HG03175 (cell line): ENCODE measurements around the gene VAV1.
"Not testable (repeated sequence)": the region's sequence is repeated elsewhere in the genome, so short reads cannot be mapped to it uniquely, and the experiment has no call there.

Experiments
- ATAC-seq: cut with Tn5 transposase; IDR thresholded peaks from one replicate; pipeline ENCODE4 v1.9.1; 2021; ENCODE audit warnings: mild to moderate bottlenecking, moderate library complexity; ENCODE audit not compliant: unreplicated experiment

The VAV1 gene

DNA sequence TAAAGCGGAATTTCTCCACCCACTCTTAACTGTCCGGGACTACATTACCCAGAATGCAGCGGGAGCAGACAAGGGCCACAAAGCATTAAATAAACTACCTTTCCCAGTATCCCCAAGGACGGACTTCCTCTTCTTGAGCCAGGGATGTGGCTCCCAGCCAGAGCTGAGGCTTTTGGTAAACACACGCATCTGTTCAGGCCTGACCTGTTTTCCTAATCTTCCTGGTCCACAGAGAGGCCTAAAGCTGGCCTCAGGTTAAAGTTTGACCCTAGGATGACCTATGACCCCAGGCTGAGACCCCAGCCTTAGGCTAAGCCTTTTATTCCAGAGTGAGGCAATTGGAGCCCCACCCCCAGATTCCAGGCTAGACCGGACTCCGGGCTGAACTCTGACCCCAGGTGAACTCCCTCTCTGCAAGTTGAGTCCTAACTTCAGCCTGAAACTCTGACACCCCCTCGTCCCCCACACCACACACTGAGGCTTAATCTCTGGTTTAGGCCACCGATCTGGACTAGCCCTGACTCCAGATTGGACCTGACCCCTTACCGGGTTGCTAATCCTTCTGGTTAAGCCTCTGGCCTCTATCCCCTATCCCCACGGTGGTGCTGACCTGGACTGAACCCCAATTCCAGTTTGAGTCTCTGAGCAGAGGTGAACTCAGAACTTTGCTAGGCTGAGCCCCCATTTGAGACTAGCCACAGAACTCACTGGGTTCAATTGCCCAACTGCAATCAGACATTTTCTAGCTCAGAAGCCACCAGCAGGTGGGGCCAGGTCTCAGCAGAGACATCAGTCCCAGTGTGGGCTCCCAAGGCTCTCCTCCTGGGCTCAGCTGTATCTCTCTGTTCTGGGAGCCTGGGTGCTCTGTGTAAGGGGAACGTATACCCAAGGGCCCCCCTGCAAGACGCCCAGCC, 34.4 kb upstream of the VAV1 start:
- ATAC-seq: no peak

DNA sequence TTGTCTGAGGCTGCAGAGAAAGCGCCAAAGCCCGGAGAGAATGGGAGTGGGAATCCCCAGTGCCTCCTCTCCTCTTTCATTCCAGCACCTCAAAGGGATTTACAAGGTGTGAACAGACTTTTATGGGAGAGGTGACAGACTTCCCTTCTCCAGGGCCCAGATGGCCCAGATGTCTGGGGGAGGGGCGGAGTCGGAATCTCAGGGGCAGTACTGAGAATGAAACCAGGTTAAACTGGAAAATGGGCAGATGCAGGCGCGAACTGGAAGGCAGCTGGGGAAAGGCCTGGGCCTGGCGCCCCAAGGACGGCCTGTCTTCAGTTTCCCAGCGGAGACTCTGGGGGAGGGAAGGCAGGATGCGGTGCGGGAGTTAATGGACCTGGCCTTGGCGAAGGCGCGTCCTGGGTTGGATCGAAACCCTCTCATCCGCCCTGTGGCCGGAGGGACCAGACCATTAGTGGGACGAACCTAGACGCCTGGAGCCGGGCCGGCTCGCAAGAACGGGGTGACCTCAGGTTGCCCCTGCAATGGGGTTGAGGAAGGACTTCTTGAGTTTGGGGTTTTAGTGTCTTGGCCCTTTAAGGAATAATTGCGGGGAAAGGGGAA, 33.6 kb upstream of the VAV1 start:
- ATAC-seq: no peak

DNA sequence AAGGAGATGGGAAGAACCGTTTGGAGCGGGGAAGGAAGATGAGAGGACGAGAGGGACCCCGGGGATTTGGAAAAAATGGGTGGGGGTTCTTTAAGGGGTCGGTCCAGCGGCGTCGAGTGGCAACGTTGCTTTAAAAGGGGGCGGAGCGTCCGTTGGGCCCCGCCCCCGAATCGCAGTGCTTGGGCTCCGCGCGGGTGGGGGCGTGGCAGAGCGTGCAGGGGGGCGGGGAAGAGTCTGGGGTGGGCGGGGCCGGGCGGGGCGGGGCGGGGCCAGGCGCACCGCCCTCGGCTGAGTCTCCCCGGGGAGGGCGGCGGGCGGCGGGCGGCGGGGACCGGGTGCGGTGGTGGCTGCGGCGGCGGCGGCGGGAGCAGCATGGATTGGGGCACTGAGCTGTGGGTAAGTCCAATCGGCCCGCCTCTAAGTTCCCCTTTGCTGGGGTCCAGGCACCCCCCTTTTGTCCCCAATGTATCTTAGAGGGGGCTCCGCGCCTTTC, 33.1 kb upstream of the VAV1 start, which contains the start of gene TRIP10:
TRIP10 (plus strand) TSS at position 291 of the 493 bp plus-strand sequence; CDS start at position 373, 82 bp downstream.
- no peak for ATAC-seq

- ATAC-seq: no peak
These were observed 32.5 kb upstream of the VAV1 start for GRCh38 chr19:6739883-6740588.

DNA sequence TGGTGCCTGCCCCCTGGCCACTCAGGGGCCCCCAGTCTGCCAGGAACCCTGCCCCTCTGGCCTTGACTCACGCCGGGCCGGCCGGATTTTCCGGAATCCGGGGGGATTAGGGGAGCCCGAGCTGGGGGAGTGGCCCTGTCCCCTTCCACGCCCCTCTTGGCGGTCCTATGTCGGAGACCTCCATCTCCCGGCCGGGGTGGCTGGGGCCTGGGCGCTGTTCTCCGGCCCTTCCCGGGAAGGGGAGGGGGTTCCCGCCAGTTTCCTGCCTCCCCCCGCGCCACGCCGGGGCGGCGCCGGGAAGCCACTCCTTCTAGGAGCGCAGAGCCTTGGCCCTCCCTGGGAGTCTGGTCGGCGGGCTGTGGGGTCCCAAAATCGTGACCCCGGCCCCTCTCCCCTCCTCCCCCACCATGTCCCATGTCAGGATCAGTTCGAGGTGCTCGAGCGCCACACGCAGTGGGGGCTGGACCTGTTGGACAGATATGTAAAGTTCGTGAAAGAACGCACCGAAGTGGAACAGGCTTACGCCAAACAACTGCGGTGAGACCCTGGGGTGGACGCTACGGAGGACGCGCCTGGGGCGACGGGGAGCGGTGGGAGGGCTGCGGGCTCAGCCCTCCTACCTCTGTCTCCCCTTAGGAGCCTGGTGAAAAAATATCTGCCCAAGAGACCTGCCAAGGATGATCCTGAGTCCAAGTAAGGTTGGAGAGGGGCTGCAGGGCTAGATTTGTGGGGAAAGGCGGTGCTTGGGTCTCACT, 31.7 kb upstream of the VAV1 start:
- no peak for ATAC-seq

DNA sequence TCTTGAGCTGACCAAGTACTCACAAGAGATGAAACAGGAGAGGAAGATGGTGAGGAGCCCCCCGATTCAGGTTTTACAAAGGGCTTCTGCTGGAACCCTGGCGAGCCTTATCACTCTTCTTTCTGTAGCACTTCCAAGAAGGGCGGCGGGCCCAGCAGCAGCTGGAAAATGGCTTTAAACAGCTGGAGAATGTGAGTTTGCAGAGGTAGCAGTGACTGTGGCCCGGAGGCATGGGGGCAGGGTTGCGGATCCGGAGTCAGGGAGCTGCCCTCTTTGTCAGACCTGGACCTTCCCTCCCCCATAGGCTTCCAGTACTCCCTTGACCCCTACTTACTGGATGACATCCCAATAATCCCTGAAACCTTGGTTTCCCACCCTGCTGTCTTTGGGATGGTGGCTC, 29.4 kb upstream of the VAV1 start:
- ATAC-seq: no peak

DNA sequence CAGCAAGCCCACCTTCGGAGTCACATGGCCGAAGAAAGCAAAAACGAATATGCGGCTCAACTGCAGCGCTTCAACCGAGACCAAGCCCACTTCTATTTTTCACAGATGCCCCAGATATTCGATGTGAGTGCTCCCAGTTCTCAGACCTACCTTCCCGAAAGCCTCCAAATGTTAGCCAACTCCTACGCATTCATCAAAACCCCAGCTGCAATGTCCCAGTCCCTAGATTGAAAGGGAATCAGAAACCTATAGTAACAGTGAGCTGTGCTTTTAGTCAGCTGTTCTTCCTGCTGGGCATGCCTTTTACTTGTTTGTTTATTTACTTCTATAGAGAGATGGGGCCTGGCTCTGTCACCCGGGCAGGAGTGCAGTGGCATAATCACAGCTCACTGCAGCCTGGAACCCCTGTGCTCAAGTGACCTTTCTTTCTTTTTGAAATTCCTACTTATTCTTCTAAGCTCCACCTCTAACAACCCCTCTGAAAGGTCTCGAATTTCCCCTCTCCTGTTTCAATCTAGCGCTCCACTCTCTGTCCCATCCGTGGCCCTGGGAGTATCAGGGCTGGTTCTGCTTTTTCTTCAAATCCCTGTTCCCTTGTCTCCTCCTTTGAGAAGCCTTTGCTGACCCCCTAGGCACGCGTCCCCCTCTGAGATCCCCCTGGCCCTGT, 28.7 kb upstream of the VAV1 start:
- no peak for ATAC-seq

GRCh38 chr19:6744381-6745301, 27.9 kb upstream of the VAV1 start:
- no peak for ATAC-seq

DNA sequence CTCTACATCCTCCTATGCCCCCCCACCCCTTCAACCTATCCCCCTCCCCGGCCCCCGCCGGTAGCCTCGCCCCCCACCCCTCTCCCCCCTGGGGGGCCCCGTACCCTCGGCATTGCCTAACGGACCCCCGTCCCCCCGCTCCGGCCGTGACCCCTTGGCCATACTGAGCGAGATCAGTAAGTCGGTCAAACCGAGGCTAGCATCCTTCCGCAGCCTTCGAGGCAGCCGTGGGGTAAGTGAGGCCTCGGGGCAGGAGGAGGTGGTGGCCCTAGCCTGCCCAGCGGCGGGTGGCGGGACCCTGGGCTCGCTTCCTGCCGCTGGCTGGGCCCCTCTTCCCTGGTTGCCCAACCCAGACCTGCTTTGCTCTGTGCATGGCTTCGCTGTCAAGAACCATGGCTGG, 26.5 kb upstream of the VAV1 start:
- no peak for ATAC-seq

DNA sequence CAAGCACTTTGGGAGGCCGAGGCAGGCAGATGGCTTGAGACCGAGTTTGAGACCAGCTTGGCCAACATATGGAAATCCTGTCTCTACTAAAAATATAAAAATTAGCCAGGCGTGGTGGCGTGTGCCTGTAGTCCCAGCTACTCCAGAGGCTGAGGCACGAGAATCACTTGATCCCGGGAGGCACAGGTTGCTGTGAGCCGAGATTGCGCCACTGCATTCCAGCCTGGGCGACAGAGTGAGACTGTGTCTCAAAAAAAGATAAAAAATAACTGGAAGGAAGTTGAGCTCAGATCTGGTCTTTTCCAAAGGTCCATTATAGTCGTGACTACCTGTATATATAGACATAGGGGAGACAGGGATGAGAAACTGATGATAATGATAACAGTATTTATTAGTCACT, 24.0 kb upstream of the VAV1 start:
- not testable (repeated sequence) for ATAC-seq

- ATAC-seq: no peak
These were observed 22.4 kb upstream of the VAV1 start for GRCh38 chr19:6750062-6750461.

DNA sequence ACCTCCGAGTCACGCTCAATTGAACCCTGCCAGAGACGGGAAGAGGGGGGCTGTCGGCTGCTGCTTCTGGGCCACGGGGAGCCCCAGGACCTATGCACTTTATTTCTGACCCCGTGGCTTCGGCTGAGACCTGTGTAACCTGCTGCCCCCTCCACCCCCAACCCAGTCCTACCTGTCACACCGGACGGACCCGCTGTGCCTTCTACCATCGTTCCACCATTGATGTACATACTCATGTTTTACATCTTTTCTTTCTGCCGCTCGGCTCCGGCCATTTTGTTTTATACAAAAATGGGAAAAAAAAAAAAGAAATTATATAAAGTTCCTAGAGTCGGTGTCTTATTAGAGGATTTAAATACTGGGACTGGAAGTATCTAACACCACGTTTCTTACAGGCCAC, 21.3 kb upstream of the VAV1 start:
- ATAC-seq: no peak

DNA sequence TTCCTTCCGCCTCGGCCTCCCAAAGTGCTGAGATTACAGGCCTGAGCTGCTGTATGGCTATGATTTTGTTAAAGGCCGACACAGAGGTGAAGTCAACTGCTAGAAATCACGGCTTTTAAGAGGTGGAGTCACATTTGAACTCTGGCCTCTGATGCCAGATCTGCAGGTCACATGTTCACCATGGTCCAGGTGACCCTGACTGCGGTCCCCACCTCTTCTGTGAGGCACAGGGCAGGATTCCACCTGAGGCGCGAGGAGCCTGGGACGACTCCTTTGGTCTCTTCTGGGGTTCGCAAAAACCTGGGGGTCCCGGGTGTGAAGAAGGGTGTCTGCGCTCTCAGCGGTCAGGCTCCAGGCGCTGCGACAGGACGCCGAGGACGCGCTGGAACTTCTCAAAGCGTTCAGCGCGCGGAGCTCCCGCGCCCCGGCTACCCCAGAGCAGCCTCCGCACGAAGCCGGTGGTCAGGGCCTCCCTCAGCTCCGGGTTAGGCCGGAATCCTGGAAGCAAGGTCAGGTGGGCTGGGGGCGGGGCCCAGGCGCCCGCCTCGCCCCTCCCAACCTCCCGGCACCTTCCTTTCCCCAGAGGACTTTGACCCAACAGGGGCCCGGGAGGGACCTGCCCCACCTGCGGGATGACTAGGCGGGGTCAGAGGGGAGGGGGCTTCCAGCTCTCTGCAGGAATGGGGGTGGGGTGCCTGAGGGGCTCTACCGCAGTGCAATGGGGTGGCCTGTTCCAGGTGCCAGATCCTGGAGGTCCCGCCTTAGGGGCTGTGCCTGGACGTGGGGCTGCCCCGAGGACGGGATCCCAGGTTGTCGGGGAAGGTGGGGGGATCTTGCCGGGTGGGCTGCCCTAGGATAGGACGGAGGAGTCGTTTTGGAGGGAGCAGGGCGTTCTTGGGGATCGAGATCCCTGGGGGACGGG, 20.0 kb upstream of the VAV1 start:
- ATAC-seq: no peak

- peak; percentile 78 for ATAC-seq
These were observed 19.1 kb upstream of the VAV1 start for GRCh38 chr19:6753178-6754031.

- no peak for ATAC-seq
These were observed 18.4 kb upstream of the VAV1 start for GRCh38 chr19:6754136-6754535.

- ATAC-seq: no peak
These were observed 17.6 kb upstream of the VAV1 start for GRCh38 chr19:6754653-6755463.
